Fibroblast of mammary gland (primary cell): Measurements from ENCODE around the gene BMPR1A.
"Not testable (repeated sequence)": the region's sequence is repeated elsewhere in the genome, so short reads cannot be mapped to it uniquely, and the experiment has no call there.

Source experiments
- DNase-seq: peaks from one replicate; pipeline ENCODE4 v3.0.0-alpha.2; 2010; ENCODE audit warnings: low read depth
- H3K4me3 ChIP-seq: 2 replicates; pipeline ENCODE4 v1.5.1; 2011; ENCODE audit warnings: low read depth, mild to moderate bottlenecking, low read length, moderate library complexity; ENCODE audit not compliant: control insufficient read depth
- CTCF ChIP-seq: conservative IDR thresholded peaks from 2 replicates; pipeline ENCODE4 v1.5.1; 2011; ENCODE audit warnings: low read depth, low read length, inconsistent platforms; ENCODE audit not compliant: control insufficient read depth, insufficient read depth

BMPR1A gene

GRCh38 chr10:86937502-86938154 lies 181.2 kb downstream of the BMPR1A start:
- H3K4me3 ChIP-seq, result no peak overlapping the region
- no peak for DNase-seq
- TF ChIP-seq CTCF, result no peak

GRCh38 chr10:86938260-86938659 lies 181.8 kb downstream of the BMPR1A start:
- TF ChIP-seq CTCF, result no peak
- no peak overlapping the region for H3K4me3 ChIP-seq
- DNase-seq, result no peak

- not testable (repeated sequence) for H3K4me3 ChIP-seq, DNase-seq
These were observed 183.7 kb downstream of the BMPR1A start for GRCh38 chr10:86940076-86940475.

- DNase-seq, result no peak
- no peak for TF ChIP-seq CTCF
- H3K4me3 ChIP-seq, result no peak overlapping the region
These were observed 184.3 kb downstream of the BMPR1A start for GRCh38 chr10:86940677-86941076.

GRCh38 chr10:86941426-86941825 lies 185.0 kb downstream of the BMPR1A start:
- no peak for DNase-seq
- no peak for TF ChIP-seq CTCF
- no peak overlapping the region for H3K4me3 ChIP-seq

- no peak for DNase-seq
- no peak for TF ChIP-seq CTCF
- H3K4me3 ChIP-seq, result no peak overlapping the region
These were observed 185.6 kb downstream of the BMPR1A start for GRCh38 chr10:86941991-86942421.

- no peak for DNase-seq
- TF ChIP-seq CTCF, result no peak
- H3K4me3 ChIP-seq, result no peak overlapping the region
These were observed 186.3 kb downstream of the BMPR1A start for GRCh38 chr10:86942441-86943315.
